ENCODE results near the gene RYR3.

GRCh38 chr15:33277689-33278088 lies 33.1 kb upstream of the RYR3 start:
- TF ChIP-seq, protein P1, sequence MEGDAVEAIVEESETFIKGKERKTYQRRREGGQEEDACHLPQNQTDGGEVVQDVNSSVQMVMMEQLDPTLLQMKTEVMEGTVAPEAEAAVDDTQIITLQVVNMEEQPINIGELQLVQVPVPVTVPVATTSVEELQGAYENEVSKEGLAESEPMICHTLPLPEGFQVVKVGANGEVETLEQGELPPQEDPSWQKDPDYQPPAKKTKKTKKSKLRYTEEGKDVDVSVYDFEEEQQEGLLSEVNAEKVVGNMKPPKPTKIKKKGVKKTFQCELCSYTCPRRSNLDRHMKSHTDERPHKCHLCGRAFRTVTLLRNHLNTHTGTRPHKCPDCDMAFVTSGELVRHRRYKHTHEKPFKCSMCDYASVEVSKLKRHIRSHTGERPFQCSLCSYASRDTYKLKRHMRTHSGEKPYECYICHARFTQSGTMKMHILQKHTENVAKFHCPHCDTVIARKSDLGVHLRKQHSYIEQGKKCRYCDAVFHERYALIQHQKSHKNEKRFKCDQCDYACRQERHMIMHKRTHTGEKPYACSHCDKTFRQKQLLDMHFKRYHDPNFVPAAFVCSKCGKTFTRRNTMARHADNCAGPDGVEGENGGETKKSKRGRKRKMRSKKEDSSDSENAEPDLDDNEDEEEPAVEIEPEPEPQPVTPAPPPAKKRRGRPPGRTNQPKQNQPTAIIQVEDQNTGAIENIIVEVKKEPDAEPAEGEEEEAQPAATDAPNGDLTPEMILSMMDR (IDR thresholded peaks at IDR 0.05), result no peak
- TF ChIP-seq POLR2A (IDR thresholded peaks at IDR 0.05), result no peak
